Activated gamma-delta T cell treated with Interleukin-2 at 50 U/mL for 16 hours (primary cell): ENCODE measurements around the gene PSG7.
"Not testable (repeated sequence)": the region's sequence is repeated elsewhere in the genome, so short reads cannot be mapped to it uniquely, and the experiment has no call there.

Source experiments
- DNase-seq: peaks from one replicate; pipeline ENCODE4 v3.0.0-alpha.2; 2020

Gene PSG7

GRCh38 chr19:42912941-42913340 lies 24.1 kb downstream of the PSG7 start:
- DNase-seq: not testable (repeated sequence)

GRCh38 chr19:42911731-42912130 lies 25.3 kb downstream of the PSG7 start:
- DNase-seq: not testable (repeated sequence)

- not testable (repeated sequence) for DNase-seq
These were observed 30.8 kb downstream of the PSG7 start for GRCh38 chr19:42906162-42906561.

- not testable (repeated sequence) for DNase-seq
These were observed 36.4 kb downstream of the PSG7 start for GRCh38 chr19:42900561-42900960.

- DNase-seq: not testable (repeated sequence)
These were observed 37.3 kb downstream of the PSG7 start for GRCh38 chr19:42899674-42900073.

- not testable (repeated sequence) for DNase-seq
These were observed 37.9 kb downstream of the PSG7 start for GRCh38 chr19:42899110-42899509.

- DNase-seq: not testable (repeated sequence)
These were observed 38.4 kb downstream of the PSG7 start for GRCh38 chr19:42898656-42899055.

- DNase-seq: not testable (repeated sequence)
These were observed 39.3 kb downstream of the PSG7 start for GRCh38 chr19:42897729-42898128.

GRCh38 chr19:42890446-42890845 lies 46.6 kb downstream of the PSG7 start:
- not testable (repeated sequence) for DNase-seq

- not testable (repeated sequence) for DNase-seq
These were observed 49.0 kb downstream of the PSG7 start for GRCh38 chr19:42887876-42888445.

GRCh38 chr19:42882730-42883129 lies 54.3 kb downstream of the PSG7 start:
- DNase-seq: not testable (repeated sequence)

GRCh38 chr19:42882010-42882409 lies 55.0 kb downstream of the PSG7 start:
- DNase-seq: not testable (repeated sequence)

GRCh38 chr19:42881279-42881678 lies 55.7 kb downstream of the PSG7 start:
- not testable (repeated sequence) for DNase-seq

GRCh38 chr19:42880621-42881020 lies 56.4 kb downstream of the PSG7 start:
- not testable (repeated sequence) for DNase-seq

GRCh38 chr19:42879613-42880012 lies 57.4 kb downstream of the PSG7 start, which contains the start of gene PSG1:
Gene PSG1 (minus strand): TSS chr19:42879713. CDS start chr19:42879581, 132 bp downstream.
- DNase-seq: no peak

GRCh38 chr19:42876596-42876995 lies 60.4 kb downstream of the PSG7 start:
- not testable (repeated sequence) for DNase-seq

- DNase-seq: not testable (repeated sequence)
These were observed 61.1 kb downstream of the PSG7 start for GRCh38 chr19:42875881-42876280.

GRCh38 chr19:42874901-42875813 lies 61.9 kb downstream of the PSG7 start:
- DNase-seq: not testable (repeated sequence)

- not testable (repeated sequence) for DNase-seq
These were observed 62.9 kb downstream of the PSG7 start for GRCh38 chr19:42874136-42874535.
